ENCODE results near the gene SETD3.

The SETD3 gene

DNA sequence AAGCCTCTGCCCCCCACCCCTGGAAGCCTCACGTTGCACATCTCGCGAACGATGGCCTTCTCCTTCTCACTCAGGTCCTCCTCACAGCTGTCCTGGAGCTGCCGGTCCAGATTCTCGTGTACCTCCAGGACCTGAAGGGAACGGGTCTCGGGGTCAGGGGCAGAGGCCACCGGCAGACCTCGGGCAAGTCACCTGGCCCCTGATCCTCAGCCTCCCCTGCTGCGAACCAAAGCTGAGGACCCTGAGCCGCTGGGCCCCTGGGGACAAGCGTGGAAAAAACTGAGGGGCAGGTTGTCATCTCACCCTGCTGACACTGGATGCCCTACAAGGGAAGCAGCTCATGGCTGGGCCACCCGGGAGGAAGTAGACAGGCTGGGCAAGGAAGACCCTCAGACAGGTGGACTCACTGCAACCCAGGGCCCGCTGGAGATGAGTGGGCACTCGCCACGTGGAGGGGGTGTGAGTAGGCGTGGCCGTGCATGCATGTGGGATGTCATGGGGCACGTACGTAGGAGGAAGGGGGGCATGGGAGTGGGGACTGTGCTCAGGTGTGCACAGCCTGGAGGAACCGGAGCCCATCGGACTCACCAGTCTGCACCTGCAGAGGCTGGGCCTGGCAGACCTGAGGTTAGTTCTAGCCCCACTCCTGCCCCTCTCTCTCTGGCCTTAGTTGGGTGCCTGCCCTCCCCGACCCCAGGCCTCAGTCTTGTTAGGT is 35.7 kb upstream of the SETD3 start:
- peaks cover 2% of the 10 kb centered on the region; the same call in 1 of the 2 replicates for H3K4me1 ChIP-seq (ENCODE audit: control insufficient read depth, insufficient read depth, low read length)
- peaks cover 2% of the 10 kb centered on the region; the same call in 1 of the 2 replicates for H3K36me3 ChIP-seq (ENCODE audit: control insufficient read depth, insufficient read depth, low read length)
- no peaks in the 10 kb centered on the region for H3K9me3 ChIP-seq (ENCODE audit: control insufficient read depth, insufficient read depth, low read length)
- no CpG with 5 or more reads among the region's 24 CpGs for WGBS (ENCODE audit: insufficient coverage, insufficient read length)
- no peak overlapping the region for H3K4me3 ChIP-seq (ENCODE audit: low read length)
- DNase-seq (ENCODE audit: low read depth, low spot score), result no peak
- no peaks in the 10 kb centered on the region for H3K27me3 ChIP-seq (ENCODE audit: control insufficient read depth, insufficient read depth, low read length)
- no peak overlapping the region for H3K27ac ChIP-seq (ENCODE audit: low read length)

DNA sequence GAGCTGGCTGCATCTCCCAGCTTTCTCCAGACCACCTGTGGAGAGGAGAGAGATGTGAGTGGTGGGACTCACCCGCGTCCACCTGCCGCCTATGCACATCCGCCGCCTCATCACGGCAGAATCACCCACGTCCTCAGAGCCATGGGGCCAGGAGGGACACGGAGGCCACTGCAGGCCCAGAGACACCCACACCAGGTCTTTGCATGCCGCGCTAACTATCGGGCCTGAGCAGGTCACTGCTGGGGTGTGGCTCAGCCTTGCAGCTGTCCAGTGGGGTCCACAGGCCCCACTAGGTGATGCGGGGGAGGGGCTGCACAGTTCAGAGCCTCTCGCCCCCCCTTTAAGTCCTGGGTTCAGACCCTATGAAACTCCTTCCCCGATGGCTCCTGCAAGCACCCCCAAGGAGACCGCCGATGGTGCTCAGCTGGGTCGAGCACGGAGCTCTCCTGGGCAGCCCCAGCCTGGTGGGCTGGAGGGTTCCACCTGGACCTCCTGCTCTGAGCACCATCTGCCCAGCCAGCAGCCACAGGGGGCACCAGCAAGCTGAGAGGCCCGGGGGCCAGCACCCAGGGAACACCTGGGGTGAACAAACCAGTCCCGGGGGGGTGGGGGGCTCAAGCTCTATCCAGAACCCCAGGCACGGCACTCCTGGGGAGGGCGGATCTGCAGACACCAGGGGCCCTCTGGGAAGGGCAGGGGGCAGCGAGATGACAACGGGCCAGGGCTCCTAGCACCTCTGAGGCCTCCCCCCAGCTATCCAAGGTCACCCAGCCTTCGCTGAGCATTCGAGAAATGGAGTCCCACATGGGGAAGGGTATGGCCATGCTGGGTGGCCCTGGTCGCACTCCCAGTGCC is 34.9 kb upstream of the SETD3 start:
- DNase-seq (ENCODE audit: low read depth, low spot score), result no peak
- Histone ChIP-seq H3K9me3 (ENCODE audit: control insufficient read depth, insufficient read depth, low read length) (no peaks in the 10 kb centered on the region), H3K27me3 (ENCODE audit: control insufficient read depth, insufficient read depth, low read length) (no peaks in the 10 kb centered on the region), H3K36me3 (ENCODE audit: control insufficient read depth, insufficient read depth, low read length) (peaks cover 2% of the 10 kb centered on the region; the same call in 1 of the 2 replicates), H3K4me3 (ENCODE audit: low read length) (no peak overlapping the region), H3K4me1 (ENCODE audit: control insufficient read depth, insufficient read depth, low read length) (peaks cover 2% of the 10 kb centered on the region; the same call in 1 of the 2 replicates), H3K27ac (ENCODE audit: low read length) (no peak overlapping the region)
- no CpG with 5 or more reads among the region's 27 CpGs for WGBS (ENCODE audit: insufficient coverage, insufficient read length)

DNA sequence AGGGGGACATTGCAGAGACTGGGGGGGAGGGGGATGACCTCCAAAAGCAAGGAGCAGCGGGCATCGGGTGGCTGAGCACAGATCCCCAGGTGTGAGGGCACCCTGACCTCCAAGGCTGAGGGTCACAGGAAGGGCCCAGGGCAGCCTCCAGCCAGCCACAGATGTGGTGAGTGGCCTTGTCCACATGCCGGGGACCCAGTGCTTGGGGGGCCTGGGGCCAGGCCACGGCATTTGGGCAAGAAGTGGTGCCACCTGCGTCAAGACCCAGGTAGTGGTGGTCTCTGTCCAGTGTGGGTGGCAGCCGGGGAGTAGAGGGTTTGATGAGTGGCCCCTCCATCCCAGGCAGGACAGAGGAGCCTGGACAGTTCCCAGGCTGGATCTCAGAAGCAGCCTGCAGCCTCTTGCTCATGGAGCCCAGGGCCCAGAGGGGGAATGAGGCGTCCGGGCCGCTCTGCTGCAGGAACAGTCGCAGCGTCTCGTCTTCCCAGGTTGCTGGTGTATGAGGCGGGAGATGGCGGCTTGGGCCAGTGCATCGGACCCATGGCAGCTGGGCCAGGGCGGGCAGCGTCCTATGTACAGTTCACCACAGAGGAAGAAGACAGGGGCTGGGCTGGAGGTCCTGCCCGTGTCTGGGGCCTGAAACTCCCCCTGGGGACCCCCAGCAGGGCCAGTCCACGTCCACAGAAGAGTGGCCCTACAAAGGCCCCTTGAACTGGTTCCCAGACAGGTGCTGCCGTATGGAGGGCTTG is 34.1 kb upstream of the SETD3 start:
- no peak for DNase-seq (ENCODE audit: low read depth, low spot score)
- H3K4me1 ChIP-seq (ENCODE audit: control insufficient read depth, insufficient read depth, low read length), result peaks cover 2% of the 10 kb centered on the region; the same call in 1 of the 2 replicates
- H3K27me3 ChIP-seq (ENCODE audit: control insufficient read depth, insufficient read depth, low read length), result no peaks in the 10 kb centered on the region
- no peaks in the 10 kb centered on the region for H3K9me3 ChIP-seq (ENCODE audit: control insufficient read depth, insufficient read depth, low read length)
- H3K36me3 ChIP-seq (ENCODE audit: control insufficient read depth, insufficient read depth, low read length), result peaks cover 2% of the 10 kb centered on the region; the same call in 1 of the 2 replicates
- H3K4me3 ChIP-seq (ENCODE audit: low read length), result no peak overlapping the region
- H3K27ac ChIP-seq (ENCODE audit: low read length), result no peak overlapping the region
- no CpG with 5 or more reads among the region's 20 CpGs for WGBS (ENCODE audit: insufficient coverage, insufficient read length)

DNA sequence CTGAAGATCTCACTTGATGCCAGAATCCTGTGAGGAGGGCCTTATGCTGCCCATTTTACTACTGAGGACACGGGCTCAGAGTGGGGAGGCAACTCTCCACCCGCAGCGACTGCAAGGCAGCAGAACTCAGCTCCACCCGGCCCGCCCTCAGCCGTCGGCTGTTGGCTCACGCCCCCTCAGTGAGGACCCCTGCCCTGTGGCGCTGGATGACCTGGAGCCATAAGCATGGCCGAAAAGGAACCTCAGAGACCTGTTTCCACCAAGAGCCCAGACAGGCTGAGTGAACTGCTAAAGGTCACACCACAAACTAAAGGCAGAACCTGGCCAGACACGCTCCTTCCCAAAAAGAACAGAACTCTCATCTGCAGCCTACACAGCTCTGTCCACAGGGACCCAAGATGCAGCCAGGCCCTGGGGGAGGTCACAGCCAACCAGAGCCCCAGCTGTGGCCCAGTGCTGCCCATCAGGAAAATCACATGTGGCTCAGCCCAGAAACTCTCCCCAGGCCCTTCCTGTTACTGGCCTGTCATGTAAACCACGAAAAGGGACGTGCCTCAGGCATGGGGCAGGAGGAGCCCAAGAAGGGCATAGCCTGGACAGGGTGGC is 33.4 kb upstream of the SETD3 start:
- no CpG with 5 or more reads among the region's 13 CpGs for WGBS (ENCODE audit: insufficient coverage, insufficient read length)
- peaks cover 4% of the 10 kb centered on the region for H3K4me1 ChIP-seq (ENCODE audit: control insufficient read depth, insufficient read depth, low read length)
- no peak overlapping the region for H3K27ac ChIP-seq (ENCODE audit: low read length)
- no peaks in the 10 kb centered on the region for H3K27me3 ChIP-seq (ENCODE audit: control insufficient read depth, insufficient read depth, low read length)
- peaks cover 8% of the 10 kb centered on the region; the same call in 1 of the 2 replicates for H3K36me3 ChIP-seq (ENCODE audit: control insufficient read depth, insufficient read depth, low read length)
- DNase-seq (ENCODE audit: low read depth, low spot score), result no peak
- H3K9me3 ChIP-seq (ENCODE audit: control insufficient read depth, insufficient read depth, low read length), result no peaks in the 10 kb centered on the region
- no peak overlapping the region for H3K4me3 ChIP-seq (ENCODE audit: low read length)

DNA sequence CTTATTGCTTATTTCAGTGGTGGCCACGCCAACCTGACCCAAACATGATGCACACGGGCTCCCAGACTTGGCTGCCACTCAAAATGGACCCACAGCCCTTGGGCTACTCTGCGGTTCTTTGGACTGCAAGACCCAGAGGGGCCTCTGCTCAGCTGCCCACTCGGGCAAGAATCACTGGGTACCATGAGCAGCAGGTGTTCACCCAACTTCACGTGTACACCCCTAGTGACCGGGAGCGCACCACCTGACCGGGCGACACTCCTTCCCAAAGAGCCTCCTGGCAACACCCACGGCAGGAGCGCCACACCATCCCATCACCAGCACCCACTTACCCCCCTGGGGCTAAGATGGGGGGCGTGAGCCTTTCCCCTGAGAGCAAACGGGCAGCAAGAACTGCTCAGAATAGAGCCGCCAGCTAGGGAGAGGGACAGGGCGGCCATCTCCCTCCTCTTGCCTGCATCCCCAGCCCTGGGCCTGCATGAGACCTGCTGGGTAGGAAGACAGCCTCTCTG is 32.6 kb upstream of the SETD3 start:
- H3K36me3 ChIP-seq (ENCODE audit: control insufficient read depth, insufficient read depth, low read length), result peaks cover 16% of the 10 kb centered on the region
- no peak for DNase-seq (ENCODE audit: low read depth, low spot score)
- no CpG with 5 or more reads among the region's 15 CpGs for WGBS (ENCODE audit: insufficient coverage, insufficient read length)

DNA sequence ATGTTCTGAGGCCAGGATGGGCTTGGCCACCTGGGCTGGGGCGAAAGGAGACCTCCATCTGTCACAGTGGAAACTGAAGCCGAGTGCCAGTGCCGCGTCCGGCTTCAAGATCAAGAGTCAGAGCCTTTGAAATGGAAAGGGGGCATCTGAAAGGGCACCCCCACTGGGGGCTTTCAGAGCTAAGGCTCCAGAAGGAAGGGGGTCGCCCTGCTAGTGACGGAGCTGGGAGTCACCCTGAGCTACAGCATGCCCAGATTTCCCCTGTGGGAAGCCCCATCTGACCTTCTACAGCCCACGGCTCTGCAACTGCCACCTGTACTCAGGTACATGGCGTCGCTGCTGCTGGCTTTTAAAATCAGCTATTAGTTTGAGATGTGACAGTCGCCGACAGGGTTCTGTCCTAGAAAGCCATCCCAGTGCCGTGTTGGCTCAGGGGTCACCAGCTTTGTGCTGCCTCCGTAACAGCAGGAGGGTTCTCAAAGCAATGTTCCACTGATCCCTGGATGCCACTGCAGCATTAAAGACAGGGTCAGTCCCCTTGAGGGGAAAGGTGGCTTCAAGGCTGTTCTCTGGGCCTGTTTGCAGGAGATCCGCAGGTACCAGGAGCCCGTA is 32.0 kb upstream of the SETD3 start:
- H3K27me3 ChIP-seq (ENCODE audit: control insufficient read depth, insufficient read depth, low read length), result no peaks in the 10 kb centered on the region
- WGBS (ENCODE audit: insufficient coverage, insufficient read length), result no CpG with 5 or more reads among the region's 16 CpGs
- peaks cover 20% of the 10 kb centered on the region for H3K36me3 ChIP-seq (ENCODE audit: control insufficient read depth, insufficient read depth, low read length)
- no peak for DNase-seq (ENCODE audit: low read depth, low spot score)
- H3K9me3 ChIP-seq (ENCODE audit: control insufficient read depth, insufficient read depth, low read length), result no peaks in the 10 kb centered on the region
- no peak overlapping the region for H3K27ac ChIP-seq (ENCODE audit: low read length)
- peaks cover 2% of the 10 kb centered on the region for H3K4me1 ChIP-seq (ENCODE audit: control insufficient read depth, insufficient read depth, low read length)
- no peak overlapping the region for H3K4me3 ChIP-seq (ENCODE audit: low read length)

More for the DNA sequence above, 32.6 kb upstream of the SETD3 start:
- Histone ChIP-seq H3K9me3 (ENCODE audit: control insufficient read depth, insufficient read depth, low read length) (no peaks in the 10 kb centered on the region), H3K4me1 (ENCODE audit: control insufficient read depth, insufficient read depth, low read length) (peaks cover 3% of the 10 kb centered on the region), H3K4me3 (ENCODE audit: low read length) (no peak overlapping the region), H3K27me3 (ENCODE audit: control insufficient read depth, insufficient read depth, low read length) (no peaks in the 10 kb centered on the region), H3K27ac (ENCODE audit: low read length) (no peak overlapping the region)

DNA sequence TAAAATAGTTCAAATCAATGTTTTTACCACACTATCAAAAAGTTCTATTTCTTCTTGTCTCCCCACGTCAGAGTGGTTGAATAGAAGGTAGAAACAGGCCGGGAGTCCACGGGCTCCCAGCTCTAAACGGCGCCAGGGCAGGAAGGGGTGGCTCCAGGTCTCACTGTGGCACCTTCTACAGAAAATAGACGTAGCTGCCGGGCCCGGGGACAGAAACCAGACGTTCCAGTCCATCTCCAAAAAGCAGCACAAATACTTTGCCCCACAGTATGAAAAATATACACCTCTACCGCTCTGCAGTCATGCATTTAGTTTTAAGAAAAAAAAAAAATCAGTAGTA is 31.4 kb upstream of the SETD3 start:
- Histone ChIP-seq H3K27me3 (ENCODE audit: control insufficient read depth, insufficient read depth, low read length) (no peaks in the 10 kb centered on the region), H3K27ac (ENCODE audit: low read length) (no peak overlapping the region), H3K36me3 (ENCODE audit: control insufficient read depth, insufficient read depth, low read length) (peaks cover 24% of the 10 kb centered on the region), H3K4me3 (ENCODE audit: low read length) (no peak overlapping the region), H3K9me3 (ENCODE audit: control insufficient read depth, insufficient read depth, low read length) (no peaks in the 10 kb centered on the region), H3K4me1 (ENCODE audit: control insufficient read depth, insufficient read depth, low read length) (peaks cover 2% of the 10 kb centered on the region)
- no peak for DNase-seq (ENCODE audit: low read depth, low spot score)
- WGBS (ENCODE audit: insufficient coverage, insufficient read length), result no CpG with 5 or more reads among the region's 10 CpGs

DNA sequence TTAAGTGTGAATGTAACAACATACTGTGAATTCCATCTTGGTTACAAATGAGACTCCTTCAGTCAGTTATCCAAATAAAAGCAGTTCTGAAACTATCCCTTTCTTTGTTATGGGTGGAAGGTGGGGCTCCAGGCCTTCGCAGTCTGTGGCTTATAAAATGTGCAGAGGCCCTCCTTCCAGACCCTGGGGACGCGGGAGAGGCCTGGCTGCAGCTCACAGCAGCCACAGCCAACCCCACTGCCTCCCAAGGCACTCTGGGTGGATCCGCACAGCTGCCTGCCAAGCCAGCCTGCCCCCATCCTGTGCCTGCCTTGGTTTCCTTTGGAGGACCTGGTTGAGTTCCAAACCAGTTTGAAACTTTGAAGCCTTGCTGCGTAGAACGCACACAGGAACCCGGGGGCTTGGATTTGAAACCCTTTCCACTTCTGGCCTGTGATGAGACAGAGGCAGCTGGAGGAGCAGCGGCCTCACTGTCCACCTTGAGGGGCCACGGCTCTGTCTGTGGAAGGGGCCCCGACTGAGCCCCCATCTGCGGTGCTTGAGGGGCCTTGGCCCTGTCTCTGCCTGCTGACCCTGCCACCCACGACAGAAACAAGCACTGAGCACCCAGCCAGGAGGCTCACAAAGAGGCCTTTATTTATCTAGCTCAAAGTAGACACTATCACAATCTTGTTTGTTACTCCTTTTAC is 30.9 kb upstream of the SETD3 start:
- Histone ChIP-seq H3K9me3 (ENCODE audit: control insufficient read depth, insufficient read depth, low read length) (no peaks in the 10 kb centered on the region), H3K4me3 (ENCODE audit: low read length) (no peak overlapping the region), H3K36me3 (ENCODE audit: control insufficient read depth, insufficient read depth, low read length) (peaks cover 26% of the 10 kb centered on the region), H3K27ac (ENCODE audit: low read length) (no peak overlapping the region), H3K4me1 (ENCODE audit: control insufficient read depth, insufficient read depth, low read length) (peaks cover 2% of the 10 kb centered on the region), H3K27me3 (ENCODE audit: control insufficient read depth, insufficient read depth, low read length) (no peaks in the 10 kb centered on the region)
- no peak for DNase-seq (ENCODE audit: low read depth, low spot score)
- no CpG with 5 or more reads among the region's 12 CpGs for whole genome bisulfite sequencing (ENCODE audit: insufficient coverage, insufficient read length)

DNA sequence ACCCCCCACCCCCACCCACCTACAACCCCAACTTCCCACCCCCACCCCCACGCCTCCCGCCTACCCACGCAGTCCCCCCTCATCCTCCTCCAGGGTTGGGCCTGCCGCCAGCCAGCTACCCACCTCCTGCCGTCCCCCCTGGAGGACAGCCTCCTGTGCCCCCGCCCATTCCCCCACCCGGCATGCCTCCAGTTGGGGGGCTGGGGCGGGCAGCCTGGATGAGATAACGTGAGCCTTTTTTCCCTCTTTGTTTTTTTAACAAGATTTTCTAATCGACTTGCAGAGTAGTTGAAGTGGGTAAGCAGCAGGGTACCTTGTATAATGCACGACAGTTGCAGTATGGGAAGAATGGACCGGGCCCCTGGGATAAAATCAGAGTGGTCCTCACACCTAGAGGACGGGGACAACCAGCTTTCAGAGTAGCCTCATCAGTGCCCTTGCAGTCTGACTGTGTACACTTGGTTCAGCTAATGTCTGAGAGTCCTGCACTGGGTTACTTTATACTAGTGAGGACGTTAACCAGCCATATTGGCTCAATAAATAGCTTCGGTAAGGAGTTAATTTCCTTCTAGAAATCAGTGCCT is 30.0 kb upstream of the SETD3 start:
- Histone ChIP-seq H3K36me3 (ENCODE audit: control insufficient read depth, insufficient read depth, low read length) (peaks cover 30% of the 10 kb centered on the region), H3K27me3 (ENCODE audit: control insufficient read depth, insufficient read depth, low read length) (no peaks in the 10 kb centered on the region), H3K27ac (ENCODE audit: low read length) (no peak overlapping the region), H3K9me3 (ENCODE audit: control insufficient read depth, insufficient read depth, low read length) (no peaks in the 10 kb centered on the region), H3K4me1 (ENCODE audit: control insufficient read depth, insufficient read depth, low read length) (peaks cover 2% of the 10 kb centered on the region), H3K4me3 (ENCODE audit: low read length) (no peak overlapping the region)
- no CpG with 5 or more reads among the region's 15 CpGs for WGBS (ENCODE audit: insufficient coverage, insufficient read length)
- DNase-seq (ENCODE audit: low read depth, low spot score), result no peak

Measured in iPS DF 6.9 (cell line).